ENCODE measurements around the gene NOS1AP. TPM values are rescaled to one million over a fixed set of nuclear protein-coding genes. Genes with fewer than 3 reads are reported as not detected.

NOS1AP gene
- total and polyA plus RNA-seq, 9 donors = 0.50 to 4.4 (median 1.5) TPM

- 57 to 70% (median 69%) methylated on average over 3 of the region's 3 CpGs for WGBS, 3 donors
- no peaks in the 10 kb centered on the region for H3K4me1 ChIP-seq (ENCODE audit: insufficient read depth)
- no peaks in the 10 kb centered on the region for H3K36me3 ChIP-seq
- H3K4me3 ChIP-seq = no peak overlapping the region
- no peak overlapping the region for H3K27ac ChIP-seq
- H3K9me3 ChIP-seq = no peaks in the 10 kb centered on the region
- no peaks in the 10 kb centered on the region for H3K27me3 ChIP-seq
- intact Hi-C loops (cut with DNase I) = no loop called here
- no peak for DNase-seq
- TF ChIP-seq EP300 (IDR thresholded peaks at IDR 0.05) (no peak), POLR2A (IDR thresholded peaks at IDR 0.05) (no peak), CTCF (IDR thresholded peaks at IDR 0.05) (no peak)
Measured at GRCh38 chr1:162236201-162236600, 166.7 kb downstream of the NOS1AP start.

- H3K36me3 ChIP-seq = no peaks in the 10 kb centered on the region
- TF ChIP-seq EP300 (IDR thresholded peaks at IDR 0.05) = no peak
- no peak for TF ChIP-seq CTCF (IDR thresholded peaks at IDR 0.05)
- no peak for TF ChIP-seq POLR2A (IDR thresholded peaks at IDR 0.05)
- no peaks in the 10 kb centered on the region for H3K9me3 ChIP-seq
- no peak overlapping the region for H3K27ac ChIP-seq
- 86 to 93% (median 87%) methylated on average over 2 of the region's 2 CpGs for WGBS, 3 donors
- H3K4me3 ChIP-seq = no peak overlapping the region
- no peak for DNase-seq
- intact Hi-C loops (cut with DNase I) = no loop called here
- H3K4me1 ChIP-seq (ENCODE audit: insufficient read depth) = no peaks in the 10 kb centered on the region
- no peaks in the 10 kb centered on the region for H3K27me3 ChIP-seq
Measured at GRCh38 chr1:162236618-162237017, 167.1 kb downstream of the NOS1AP start.

GRCh38 chr1:162240577-162240976, 171.1 kb downstream of the NOS1AP start:
- no peaks in the 10 kb centered on the region for H3K9me3 ChIP-seq
- WGBS, 3 donors = 68 to 71% (median 71%) methylated on average over 4 of the region's 4 CpGs
- no peak for DNase-seq
- H3K4me3 ChIP-seq = no peak overlapping the region
- no peaks in the 10 kb centered on the region for H3K4me1 ChIP-seq (ENCODE audit: insufficient read depth)
- no peak for TF ChIP-seq CTCF (IDR thresholded peaks at IDR 0.05)
- no peak for TF ChIP-seq POLR2A (IDR thresholded peaks at IDR 0.05)
- TF ChIP-seq EP300 (IDR thresholded peaks at IDR 0.05) = no peak
- no peak overlapping the region for H3K27ac ChIP-seq
- no peaks in the 10 kb centered on the region for H3K36me3 ChIP-seq
- H3K27me3 ChIP-seq = no peaks in the 10 kb centered on the region
- intact Hi-C loops (cut with DNase I) = no loop called here

GRCh38 chr1:162242804-162243203, 173.3 kb downstream of the NOS1AP start:
- Histone ChIP-seq H3K9me3 (no peaks in the 10 kb centered on the region), H3K4me1 (ENCODE audit: insufficient read depth) (no peaks in the 10 kb centered on the region), H3K27ac (no peak overlapping the region), H3K36me3 (no peaks in the 10 kb centered on the region), H3K4me3 (no peak overlapping the region), H3K27me3 (no peaks in the 10 kb centered on the region)
- intact Hi-C loops (cut with DNase I) = no loop called here
- TF ChIP-seq CTCF (IDR thresholded peaks at IDR 0.05) (no peak), POLR2A (IDR thresholded peaks at IDR 0.05) (no peak), EP300 (IDR thresholded peaks at IDR 0.05) (no peak)
- 94 to 96% (median 96%) methylated on average over 6 of the region's 6 CpGs for WGBS, 3 donors
- no peak for DNase-seq

All from ovary (tissue), 9 donors.